CD4-positive, CD25-positive, alpha-beta regulatory T cell (primary cell): ENCODE measurements around the gene PLCH1. TPM values are rescaled to one million over a fixed set of nuclear protein-coding genes. Genes with fewer than 3 reads are reported as not detected.

Experiments
- ATAC-seq, 2 donors: fragments of 150-1000 bp; cut with Tn5 transposase; one replicate each; pipeline ENCODE4 v1.10.0; 2021; ENCODE audit warnings: low read depth in 2 of 2, moderate number of reproducible peaks in 2 of 2, moderate library complexity in 1 of 2
- DNase-seq, 3 donors: peaks; one replicate each; pipeline versions ENCODE4 v3.0.0 to v3.0.0-alpha.2; 2012 to 2022; ENCODE audit warnings: mixed read lengths in 1 of 3
- H3K27ac ChIP-seq: one replicate; pipeline ENCODE4 v1.7.0; 2013; ENCODE audit warnings: mild to moderate bottlenecking, low read length; ENCODE audit not compliant: insufficient read depth, poor library complexity, severe bottlenecking
- H3K27me3 ChIP-seq: one replicate; pipeline ENCODE4 v1.7.0; 2013; ENCODE audit warnings: low read length; ENCODE audit not compliant: control insufficient read depth, insufficient read depth
- H3K36me3 ChIP-seq: one replicate; pipeline ENCODE4 v1.7.0; 2013; ENCODE audit warnings: mild to moderate bottlenecking, low read length, moderate library complexity; ENCODE audit not compliant: control insufficient read depth, insufficient read depth
- H3K4me1 ChIP-seq: 2 replicates; pipeline ENCODE4 v1.7.0; 2013; ENCODE audit warnings: mild to moderate bottlenecking, low read length; ENCODE audit not compliant: insufficient read depth, control insufficient read depth, poor library complexity, severe bottlenecking
- H3K4me3 ChIP-seq: one replicate; pipeline ENCODE4 v1.7.0; 2013; ENCODE audit warnings: low read depth, mild to moderate bottlenecking, low read length, moderate library complexity
- H3K9me3 ChIP-seq, 2 experiments: 1 replicate in 1 of 2; 2 replicates in 1 of 2; pipeline ENCODE4 v1.7.0; 2013; ENCODE audit warnings: low read length in 2 of 2, mild to moderate bottlenecking in 1 of 2, moderate library complexity in 1 of 2; ENCODE audit not compliant: control insufficient read depth in 2 of 2
- H3K27ac Mint-ChIP-seq, 3 donors: one replicate each; pipeline ENCODE4 v1.8.0; 2020 to 2022; ENCODE audit warnings: mild to moderate bottlenecking in 3 of 3, mixed read lengths in 3 of 3, moderate library complexity in 2 of 3
- H3K27me3 Mint-ChIP-seq: one replicate; pipeline ENCODE4 v1.8.0; 2022; ENCODE audit warnings: mild to moderate bottlenecking, mixed read lengths
- H3K36me3 Mint-ChIP-seq: one replicate; pipeline ENCODE4 v1.8.0; 2020; ENCODE audit warnings: mixed read lengths
- H3K4me1 Mint-ChIP-seq, 4 donors: one replicate each; pipeline ENCODE4 v1.8.0; 2020 to 2022; ENCODE audit warnings: mixed read lengths in 4 of 4, mild to moderate bottlenecking in 1 of 4
- H3K4me3 Mint-ChIP-seq, 4 donors: one replicate each; pipeline ENCODE4 v1.8.0; 2020 to 2022; ENCODE audit warnings: mild to moderate bottlenecking in 4 of 4, mixed read lengths in 4 of 4, moderate library complexity in 3 of 4
- H3K9me3 Mint-ChIP-seq, 7 donors: one replicate each; pipeline ENCODE4 v1.8.0; 2020 to 2022; ENCODE audit warnings: mixed read lengths in 7 of 7, mild to moderate bottlenecking in 3 of 7, moderate library complexity in 2 of 7
- polyA plus RNA-seq, 4 donors: library from polyadenylated mRNA; unstranded; fragments of 300-500 nt; fragmentation: Illumina TruSeq; gene quantifications; one replicate each; pipeline ENCODE4 v1.2.3, GENCODE V29; 2021
- total RNA-seq: library from RNA; stranded (reverse); gene quantifications from one replicate; pipeline ENCODE4 v1.2.3, GENCODE V29; 2022

The PLCH1 gene
- total and polyA plus RNA-seq, 5 donors from 2014 or later = 0.05 to 0.12 TPM; not detected in 3

DNA sequence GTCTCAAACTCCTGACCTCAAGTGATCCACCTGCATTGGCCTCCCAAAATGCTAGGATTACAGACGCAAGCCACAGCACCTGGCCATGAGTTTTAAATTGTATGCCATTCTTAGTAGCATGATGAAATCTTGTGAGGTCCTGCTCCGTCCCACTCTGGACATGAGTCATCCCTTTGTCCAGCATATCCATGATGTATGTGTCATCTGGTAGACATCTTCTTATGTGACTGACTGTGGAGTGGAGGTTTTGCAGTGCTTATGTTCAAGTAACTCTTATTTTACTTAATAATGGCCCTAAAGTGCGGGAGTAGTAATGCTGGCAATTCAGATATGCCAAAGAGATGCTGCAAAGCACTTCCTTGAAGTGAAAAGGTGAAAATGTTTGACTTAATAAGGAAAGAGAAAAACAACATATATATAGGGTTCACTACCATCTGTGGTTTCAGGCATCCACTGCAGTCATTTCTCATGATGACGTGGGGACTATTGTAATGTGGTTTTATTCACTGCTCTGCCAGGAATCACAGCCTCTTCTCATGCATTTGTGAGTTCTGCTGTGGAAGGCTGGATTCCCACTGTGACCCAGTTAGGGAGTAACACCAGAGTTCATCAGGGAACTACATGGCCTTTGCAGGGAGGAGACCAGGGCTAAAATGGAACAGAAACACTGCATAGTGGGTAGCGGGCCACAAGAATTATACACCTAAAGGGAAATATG is 246.8 kb downstream of the PLCH1 start:
- H3K36me3 ChIP-seq = no peaks in the 10 kb centered on the region
- peaks cover 0 to 3% (median 0%) of the 10 kb centered on the region in 7 donors for H3K9me3 Mint-ChIP-seq
- H3K4me3 Mint-ChIP-seq = no peak overlapping the region
- DNase-seq (no peak), ATAC-seq (no peak)
- no peaks in the 10 kb centered on the region for H3K27me3 Mint-ChIP-seq
- no peaks in the 10 kb centered on the region for H3K9me3 ChIP-seq
- H3K4me3 ChIP-seq = no peak overlapping the region
- H3K4me1 Mint-ChIP-seq = peaks cover 0 to 5% (median 2%) of the 10 kb centered on the region in 4 donors
- no peaks in the 10 kb centered on the region for H3K36me3 Mint-ChIP-seq
- H3K27ac ChIP-seq = no peak overlapping the region
- no peaks in the 10 kb centered on the region for H3K4me1 ChIP-seq
- H3K27me3 ChIP-seq = no peaks in the 10 kb centered on the region
- H3K27ac Mint-ChIP-seq = no peak overlapping the region

DNA sequence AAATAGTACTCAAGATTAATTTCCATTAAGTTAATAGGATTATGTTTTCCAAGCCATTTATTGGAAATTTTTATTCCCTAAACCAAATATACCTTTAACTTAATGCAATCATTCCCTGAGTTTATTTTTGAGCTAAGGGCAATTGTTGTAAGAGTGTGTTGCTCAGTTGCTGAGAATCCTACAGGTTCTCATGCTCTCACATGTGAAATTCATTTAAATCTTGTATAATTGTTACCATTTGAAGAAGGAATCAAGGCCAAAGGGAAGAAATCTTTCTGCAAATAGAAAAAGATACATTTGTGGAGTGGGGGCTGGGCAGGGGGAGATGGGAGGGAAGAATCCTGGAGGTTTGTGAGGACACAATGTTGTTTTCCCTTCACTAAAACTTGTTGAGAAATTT is 248.7 kb downstream of the PLCH1 start:
- H3K4me1 Mint-ChIP-seq = peaks cover 0 to 5% (median 2%) of the 10 kb centered on the region in 4 donors
- H3K27me3 Mint-ChIP-seq = no peaks in the 10 kb centered on the region
- Histone ChIP-seq H3K27ac (no peak overlapping the region), H3K4me3 (no peak overlapping the region), H3K4me1 (no peaks in the 10 kb centered on the region), H3K36me3 (no peaks in the 10 kb centered on the region), H3K9me3 (no peaks in the 10 kb centered on the region), H3K27me3 (no peaks in the 10 kb centered on the region)
- peaks cover 0 to 3% (median 0%) of the 10 kb centered on the region in 7 donors for H3K9me3 Mint-ChIP-seq
- no peak overlapping the region for H3K4me3 Mint-ChIP-seq
- no peak for ATAC-seq
- no peak for DNase-seq
- H3K27ac Mint-ChIP-seq = no peak overlapping the region
- no peaks in the 10 kb centered on the region for H3K36me3 Mint-ChIP-seq

DNA sequence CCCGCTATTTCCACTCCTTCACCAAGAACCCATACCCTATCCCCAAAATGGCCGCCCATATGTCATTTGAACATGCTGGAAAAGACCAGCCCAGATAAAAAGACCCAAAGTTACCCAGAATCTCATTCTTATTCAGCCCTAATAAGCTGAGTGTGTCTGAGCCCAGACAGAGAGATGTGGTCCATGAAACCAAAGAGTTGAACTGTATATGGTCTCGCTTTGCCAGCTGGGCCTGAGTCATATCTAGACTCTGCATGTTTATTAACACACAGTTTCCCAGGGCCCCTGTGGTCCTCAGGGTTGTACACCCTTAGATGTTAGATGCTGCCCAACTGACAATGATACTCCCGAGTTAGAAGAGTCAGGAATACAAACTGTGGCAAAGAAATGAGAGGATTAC is 249.5 kb downstream of the PLCH1 start:
- H3K27ac Mint-ChIP-seq = no peak overlapping the region
- Histone ChIP-seq H3K4me1 (no peaks in the 10 kb centered on the region), H3K27ac (no peak overlapping the region), H3K36me3 (no peaks in the 10 kb centered on the region), H3K27me3 (no peaks in the 10 kb centered on the region), H3K4me3 (no peak overlapping the region), H3K9me3 (no peaks in the 10 kb centered on the region)
- no peak overlapping the region for H3K4me3 Mint-ChIP-seq
- H3K9me3 Mint-ChIP-seq = peaks cover 0 to 3% (median 0%) of the 10 kb centered on the region in 7 donors
- no peaks in the 10 kb centered on the region for H3K36me3 Mint-ChIP-seq
- peaks cover 0 to 5% (median 2%) of the 10 kb centered on the region in 4 donors for H3K4me1 Mint-ChIP-seq
- ATAC-seq (no peak), DNase-seq (no peak)
- H3K27me3 Mint-ChIP-seq = no peaks in the 10 kb centered on the region

DNA sequence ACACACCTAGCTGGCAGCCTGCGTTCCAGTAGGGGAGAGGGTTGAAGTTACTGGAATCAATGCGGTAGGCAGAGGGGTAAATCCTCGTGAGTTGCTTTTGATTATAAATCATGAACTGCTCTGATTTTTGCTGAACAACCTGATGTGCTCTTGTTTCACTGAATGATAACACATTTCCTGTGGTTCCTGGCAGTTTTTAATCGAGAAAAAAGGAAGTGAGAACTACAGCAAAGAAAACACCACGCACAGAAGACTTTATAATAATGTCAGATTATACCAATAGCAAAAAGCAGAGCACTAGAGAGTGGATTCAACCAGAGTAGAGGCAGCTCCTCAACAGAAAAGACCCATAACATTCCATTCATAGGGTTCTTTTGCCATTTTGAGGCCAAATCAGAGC is 250.5 kb downstream of the PLCH1 start:
- H3K4me1 Mint-ChIP-seq = peaks cover 0 to 5% (median 2%) of the 10 kb centered on the region in 4 donors
- no peaks in the 10 kb centered on the region for H3K36me3 Mint-ChIP-seq
- H3K27me3 Mint-ChIP-seq = no peaks in the 10 kb centered on the region
- no peaks in the 10 kb centered on the region for H3K9me3 ChIP-seq
- no peaks in the 10 kb centered on the region for H3K4me1 ChIP-seq
- H3K4me3 Mint-ChIP-seq = no peak overlapping the region
- H3K9me3 Mint-ChIP-seq = peaks cover 0 to 3% (median 0%) of the 10 kb centered on the region in 7 donors
- no peak overlapping the region for H3K27ac ChIP-seq
- H3K4me3 ChIP-seq = no peak overlapping the region
- ATAC-seq = no peak
- no peak for DNase-seq
- H3K27me3 ChIP-seq = no peaks in the 10 kb centered on the region
- no peak overlapping the region for H3K27ac Mint-ChIP-seq
- H3K36me3 ChIP-seq = no peaks in the 10 kb centered on the region

DNA sequence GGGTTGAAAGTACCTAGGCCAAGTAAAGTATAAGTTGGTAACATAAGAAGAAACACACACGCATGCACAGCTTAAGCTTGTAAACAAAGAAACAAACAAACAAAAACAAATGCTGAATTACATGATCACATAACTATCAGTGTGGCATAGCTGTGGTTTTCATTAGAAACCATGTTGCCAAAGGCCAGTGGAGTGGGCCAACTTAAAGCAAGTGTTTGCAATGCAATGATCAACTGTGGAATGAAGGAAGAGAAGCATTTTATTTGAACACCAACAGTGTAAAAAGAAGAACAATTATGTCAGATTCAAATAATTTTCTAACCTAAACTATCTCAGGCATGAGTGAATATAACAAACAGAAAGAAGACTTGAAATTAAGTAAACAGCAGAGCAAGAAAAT is 252.0 kb downstream of the PLCH1 start:
- Mint-ChIP-seq H3K27ac (no peak overlapping the region), H3K27me3 (no peaks in the 10 kb centered on the region), H3K36me3 (no peaks in the 10 kb centered on the region), H3K4me1 (peaks cover 0 to 5% (median 2%) of the 10 kb centered on the region in 4 donors), H3K4me3 (no peak overlapping the region), H3K9me3 (peaks cover 0 to 4% (median 0%) of the 10 kb centered on the region in 7 donors)
- DNase-seq = no peak
- Histone ChIP-seq H3K9me3 (no peaks in the 10 kb centered on the region), H3K4me3 (no peak overlapping the region), H3K27ac (no peak overlapping the region), H3K27me3 (no peaks in the 10 kb centered on the region), H3K36me3 (no peaks in the 10 kb centered on the region), H3K4me1 (no peaks in the 10 kb centered on the region)
- ATAC-seq = no peak

DNA sequence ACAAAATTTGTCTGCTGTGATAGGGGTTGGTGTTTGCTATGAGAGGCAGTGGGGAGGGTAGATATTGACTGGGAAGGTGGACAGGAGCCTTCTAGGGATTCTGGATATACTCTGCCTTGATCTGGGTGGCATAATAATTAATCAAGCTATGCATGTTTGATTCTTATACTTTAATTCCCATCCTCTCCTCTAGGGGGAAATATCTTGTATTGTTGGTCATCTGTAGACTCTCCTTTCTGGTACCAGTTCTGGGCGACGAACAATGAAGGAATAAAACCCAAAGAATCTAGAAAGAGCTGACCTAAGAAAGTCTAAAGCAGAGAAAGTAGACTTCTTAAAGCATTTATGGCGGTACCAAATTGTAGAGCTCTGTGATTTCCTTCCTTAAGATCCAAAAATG is 253.2 kb downstream of the PLCH1 start:
- no peaks in the 10 kb centered on the region for H3K9me3 ChIP-seq
- ATAC-seq = no peak
- H3K4me3 ChIP-seq = no peak overlapping the region
- Mint-ChIP-seq H3K27ac (no peak overlapping the region), H3K4me3 (no peak overlapping the region), H3K9me3 (peaks cover 0 to 4% (median 0%) of the 10 kb centered on the region in 7 donors), H3K36me3 (no peaks in the 10 kb centered on the region), H3K4me1 (peaks cover 0 to 5% (median 2%) of the 10 kb centered on the region in 4 donors), H3K27me3 (no peaks in the 10 kb centered on the region)
- no peaks in the 10 kb centered on the region for H3K4me1 ChIP-seq
- H3K27ac ChIP-seq = no peak overlapping the region
- H3K27me3 ChIP-seq = no peaks in the 10 kb centered on the region
- no peaks in the 10 kb centered on the region for H3K36me3 ChIP-seq
- DNase-seq = no peak

DNA sequence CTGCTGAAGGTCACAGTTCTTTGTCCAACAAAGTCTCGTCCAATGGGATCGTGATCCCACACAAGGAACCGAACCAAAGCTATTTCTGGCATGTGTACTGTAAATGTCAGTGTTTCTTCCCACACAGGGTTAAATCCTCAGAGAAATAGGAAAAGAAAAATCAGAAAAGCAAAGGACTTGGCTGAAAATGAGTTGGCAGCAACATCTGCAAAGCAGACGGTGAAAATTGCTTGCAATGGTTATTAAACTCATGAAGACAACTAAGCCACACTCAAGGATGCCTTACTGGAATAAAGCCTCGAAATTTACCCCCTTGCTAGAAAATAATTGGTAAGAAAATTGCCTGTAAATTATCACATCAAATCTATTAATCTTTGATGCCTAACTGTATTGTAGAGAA is 256.2 kb downstream of the PLCH1 start:
- H3K9me3 Mint-ChIP-seq = peaks cover 0 to 4% (median 0%) of the 10 kb centered on the region in 7 donors
- H3K4me1 ChIP-seq = no peaks in the 10 kb centered on the region
- no peaks in the 10 kb centered on the region for H3K36me3 Mint-ChIP-seq
- H3K27ac ChIP-seq = no peak overlapping the region
- no peak overlapping the region for H3K4me3 ChIP-seq
- no peak for ATAC-seq
- H3K27me3 Mint-ChIP-seq = no peaks in the 10 kb centered on the region
- no peaks in the 10 kb centered on the region for H3K4me1 Mint-ChIP-seq
- H3K4me3 Mint-ChIP-seq = no peak overlapping the region
- no peaks in the 10 kb centered on the region for H3K36me3 ChIP-seq
- H3K27ac Mint-ChIP-seq = no peak overlapping the region
- no peaks in the 10 kb centered on the region for H3K27me3 ChIP-seq
- H3K9me3 ChIP-seq = no peaks in the 10 kb centered on the region
- DNase-seq = no peak

DNA sequence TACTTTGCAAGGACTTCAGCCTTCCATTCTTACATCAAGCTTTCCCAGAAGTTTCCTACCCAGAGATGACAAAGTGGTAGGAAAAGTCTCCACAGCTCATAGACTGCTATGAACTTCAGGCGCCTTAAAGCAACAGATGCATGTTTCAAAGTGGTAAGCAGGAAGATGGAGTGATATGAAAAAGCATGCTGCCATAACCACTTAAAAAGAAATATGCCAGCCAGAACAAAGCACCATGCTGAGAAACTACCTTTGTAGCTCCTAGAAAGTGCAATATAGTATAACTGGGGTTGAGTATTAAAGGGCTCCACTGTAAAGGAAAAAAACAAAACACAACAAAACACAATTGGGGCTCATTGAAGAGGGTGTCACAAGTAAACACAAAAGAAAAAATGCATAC is 259.0 kb downstream of the PLCH1 start:
- no peaks in the 10 kb centered on the region for H3K27me3 ChIP-seq
- no peaks in the 10 kb centered on the region for H3K36me3 Mint-ChIP-seq
- DNase-seq (peak in 1 of 3 donors; percentile 1), ATAC-seq (no peak)
- no peaks in the 10 kb centered on the region for H3K4me1 ChIP-seq
- H3K9me3 ChIP-seq = no peaks in the 10 kb centered on the region
- H3K4me3 ChIP-seq = no peak overlapping the region
- H3K36me3 ChIP-seq = no peaks in the 10 kb centered on the region
- H3K27me3 Mint-ChIP-seq = no peaks in the 10 kb centered on the region
- peaks cover 0 to 1% (median 0%) of the 10 kb centered on the region in 7 donors for H3K9me3 Mint-ChIP-seq
- no peak overlapping the region for H3K27ac ChIP-seq
- no peak overlapping the region for H3K4me3 Mint-ChIP-seq
- H3K27ac Mint-ChIP-seq = no peak overlapping the region
- no peaks in the 10 kb centered on the region for H3K4me1 Mint-ChIP-seq
